Nephron (organoid): Measurements from ENCODE around the gene GABRR2.

Experiments used
- H3K27ac Mint-ChIP-seq, 3 experiments: 2 replicates each; pipeline ENCODE4 v1.8.0; 2020; ENCODE audit warnings: mixed read lengths in 3 of 3, mild to moderate bottlenecking in 2 of 3, moderate library complexity in 1 of 3
- H3K27me3 Mint-ChIP-seq: 2 replicates; pipeline ENCODE4 v1.8.0; 2021; ENCODE audit warnings: low read depth, mild to moderate bottlenecking, moderate library complexity, mixed read lengths
- H3K36me3 Mint-ChIP-seq: 2 replicates; pipeline ENCODE4 v1.8.0; 2020; ENCODE audit warnings: low read depth, mixed read lengths
- H3K4me1 Mint-ChIP-seq: 2 replicates; pipeline ENCODE4 v1.8.0; 2020; ENCODE audit warnings: mixed read lengths
- H3K4me3 Mint-ChIP-seq, 3 experiments: 2 replicates each; pipeline ENCODE4 v1.8.0; 2020; ENCODE audit warnings: mild to moderate bottlenecking in 3 of 3, mixed read lengths in 3 of 3, moderate library complexity in 2 of 3
- H3K9me3 Mint-ChIP-seq: 2 replicates; pipeline ENCODE4 v1.8.0; 2020; ENCODE audit warnings: mixed read lengths
- CTCF ChIP-seq, 3 experiments: fragments of 200-600 bp; sonication (generic); IDR thresholded peaks; one replicate each; pipeline ENCODE4 v1.5.0; 2021; ENCODE audit warnings: antibody characterized with exemption in 3 of 3; ENCODE audit not compliant: unreplicated experiment in 3 of 3

GABRR2 gene

GRCh38 chr6:89275900-89276299 is 39.2 kb downstream of the GABRR2 start:
- Mint-ChIP-seq H3K27me3 (peaks cover 2% of the 10 kb centered on the region), H3K27ac (no peak overlapping the region), H3K9me3 (no peaks in the 10 kb centered on the region), H3K4me3 (no peak overlapping the region), H3K36me3 (no peaks in the 10 kb centered on the region), H3K4me1 (no peaks in the 10 kb centered on the region)
- TF ChIP-seq CTCF (IDR thresholded peaks at IDR 0.05; ENCODE audit: unreplicated experiment in 3 of 3) = no peak

GRCh38 chr6:89273816-89274215 is 41.3 kb downstream of the GABRR2 start:
- Mint-ChIP-seq H3K36me3 (no peaks in the 10 kb centered on the region), H3K4me1 (no peaks in the 10 kb centered on the region), H3K9me3 (no peaks in the 10 kb centered on the region), H3K27me3 (peaks cover 4% of the 10 kb centered on the region), H3K4me3 (no peak overlapping the region), H3K27ac (no peak overlapping the region)
- TF ChIP-seq CTCF (IDR thresholded peaks at IDR 0.05; ENCODE audit: unreplicated experiment in 3 of 3) = no peak

GRCh38 chr6:89272596-89272995 is 42.5 kb downstream of the GABRR2 start:
- no peaks in the 10 kb centered on the region for H3K9me3 Mint-ChIP-seq
- TF ChIP-seq CTCF (IDR thresholded peaks at IDR 0.05; ENCODE audit: unreplicated experiment in 3 of 3) = no peak
- no peak overlapping the region for H3K27ac Mint-ChIP-seq
- no peaks in the 10 kb centered on the region for H3K36me3 Mint-ChIP-seq
- H3K4me3 Mint-ChIP-seq = no peak overlapping the region
- H3K4me1 Mint-ChIP-seq = no peaks in the 10 kb centered on the region
- H3K27me3 Mint-ChIP-seq = peaks cover 4% of the 10 kb centered on the region

- Mint-ChIP-seq H3K36me3 (no peaks in the 10 kb centered on the region), H3K27me3 (peaks cover 4% of the 10 kb centered on the region), H3K9me3 (no peaks in the 10 kb centered on the region), H3K27ac (no peak overlapping the region), H3K4me1 (no peaks in the 10 kb centered on the region), H3K4me3 (no peak overlapping the region)
- no peak for TF ChIP-seq CTCF (IDR thresholded peaks at IDR 0.05; ENCODE audit: unreplicated experiment in 3 of 3)
These were observed 44.0 kb downstream of the GABRR2 start for GRCh38 chr6:89270951-89271721.

- peaks cover 8% of the 10 kb centered on the region for H3K27me3 Mint-ChIP-seq
- H3K4me3 Mint-ChIP-seq = no peak overlapping the region
- H3K36me3 Mint-ChIP-seq = no peaks in the 10 kb centered on the region
- no peak overlapping the region for H3K27ac Mint-ChIP-seq
- no peaks in the 10 kb centered on the region for H3K9me3 Mint-ChIP-seq
- no peak for TF ChIP-seq CTCF (IDR thresholded peaks at IDR 0.05; ENCODE audit: unreplicated experiment in 3 of 3)
- H3K4me1 Mint-ChIP-seq = no peaks in the 10 kb centered on the region
These were observed 45.1 kb downstream of the GABRR2 start for GRCh38 chr6:89269981-89270380.

- H3K9me3 Mint-ChIP-seq = no peaks in the 10 kb centered on the region
- H3K36me3 Mint-ChIP-seq = no peaks in the 10 kb centered on the region
- no peak overlapping the region for H3K4me3 Mint-ChIP-seq
- TF ChIP-seq CTCF (IDR thresholded peaks at IDR 0.05; ENCODE audit: unreplicated experiment in 3 of 3) = no peak
- H3K27me3 Mint-ChIP-seq = peaks cover 8% of the 10 kb centered on the region
- H3K4me1 Mint-ChIP-seq = no peaks in the 10 kb centered on the region
- no peak overlapping the region for H3K27ac Mint-ChIP-seq
These were observed 45.8 kb downstream of the GABRR2 start for GRCh38 chr6:89269252-89269651.
